HEK293 (cell line): ENCODE measurements around the gene TMPRSS6.

Experiments
- CTCF ChIA-PET: fragments of 350-600 bp; formaldehyde crosslinking; extraction: SDS; loops from one replicate; lab custom pipeline; 2021; ENCODE audit warnings: antibody characterized with exemption; lab: Yijun Ruan, JAX
- POLR2A ChIA-PET: fragments of 300-600 bp; formaldehyde crosslinking; extraction: SDS; loops from one replicate; lab custom pipeline; 2020; ENCODE audit warnings: antibody characterized with exemption, inconsistent platforms; lab: Yijun Ruan, JAX
- H3K27ac ChIP-seq: fragments of 200-500 bp; sonication (Bioruptor generic); 2 replicates; pipeline ENCODE4 v1.5.1; 2014; ENCODE audit warnings: low read depth, low read length, control low read depth, inconsistent platforms; ENCODE audit errors: extremely low read depth
- H3K36me3 ChIP-seq, 2 experiments: fragments of 200-500 bp in 1 of 2; sonication (Bioruptor generic) in 1 of 2; 1 replicate in 1 of 2; 2 replicates in 1 of 2; pipeline ENCODE4 v1.5.1; 2014 to 2017; ENCODE audit warnings: inconsistent platforms in 2 of 2, low read length in 2 of 2; ENCODE audit not compliant: control insufficient read depth in 2 of 2, insufficient read depth in 1 of 2
- H3K4me1 ChIP-seq: fragments of 200-500 bp; sonication (Bioruptor generic); 2 replicates; pipeline ENCODE4 v1.5.1; 2014; ENCODE audit warnings: mild to moderate bottlenecking, low read length, inconsistent platforms; ENCODE audit not compliant: control insufficient read depth, insufficient read depth
- H3K4me3 ChIP-seq: 2 replicates; pipeline ENCODE4 v1.5.1; 2011; ENCODE audit warnings: low read depth, mild to moderate bottlenecking, control low read depth, low read length, moderate library complexity
- H3K9me3 ChIP-seq: fragments of 200-500 bp; sonication (Bioruptor generic); 2 replicates; pipeline ENCODE4 v1.5.1; 2014; ENCODE audit warnings: low read depth, low read length, inconsistent platforms; ENCODE audit not compliant: control insufficient read depth, insufficient read depth
- BCL11A ChIP-seq: fragments of 450-650 bp; formaldehyde crosslinking; IDR thresholded peaks from 2 replicates; pipeline ENCODE4 v1.5.1; 2016; ENCODE audit warnings: low read depth, missing biosample characterization, missing genetic modification characterization
- ELK4 ChIP-seq: IDR thresholded peaks from 2 replicates; pipeline ENCODE4 v1.6.1; 2011; ENCODE audit warnings: mild to moderate bottlenecking, low read depth, low read length, borderline replicate concordance
- GLIS1 ChIP-seq: fragments of 450-650 bp; formaldehyde crosslinking; IDR thresholded peaks from 2 replicates; pipeline ENCODE4 v1.5.1; 2016; ENCODE audit warnings: missing biosample characterization, missing genetic modification characterization
- GLIS2 ChIP-seq: fragments of 450-650 bp; formaldehyde crosslinking; IDR thresholded peaks from 2 replicates; pipeline ENCODE4 v1.5.1; 2016; ENCODE audit warnings: missing biosample characterization, missing genetic modification characterization
- OSR2 ChIP-seq: fragments of 450-650 bp; formaldehyde crosslinking; IDR thresholded peaks from 2 replicates; pipeline ENCODE4 v1.5.1; 2016; ENCODE audit warnings: missing biosample characterization, missing genetic modification characterization
- SP2 ChIP-seq: fragments of 450-650 bp; formaldehyde crosslinking; IDR thresholded peaks from 2 replicates; pipeline ENCODE4 v1.5.1; 2016; ENCODE audit warnings: missing biosample characterization, missing genetic modification characterization
- ZFHX2 ChIP-seq: fragments of 450-650 bp; formaldehyde crosslinking; conservative IDR thresholded peaks from 2 replicates; pipeline ENCODE4 v1.5.1; 2016; ENCODE audit warnings: missing biosample characterization, missing genetic modification characterization
- ZNF114 ChIP-seq: fragments of 450-650 bp; formaldehyde crosslinking; IDR thresholded peaks from 2 replicates; pipeline ENCODE4 v1.5.0; 2017; ENCODE audit warnings: missing biosample characterization, missing genetic modification characterization
- ZNF157 ChIP-seq: fragments of 450-650 bp; formaldehyde crosslinking; IDR thresholded peaks from 2 replicates; pipeline ENCODE4 v1.5.1; 2016; ENCODE audit warnings: missing biosample characterization, missing genetic modification characterization
- ZNF16 ChIP-seq: fragments of 450-650 bp; formaldehyde crosslinking; IDR thresholded peaks from 2 replicates; pipeline ENCODE4 v1.5.1; 2016; ENCODE audit warnings: low read depth, missing biosample characterization, missing genetic modification characterization
- ZNF366 ChIP-seq: fragments of 450-650 bp; formaldehyde crosslinking; conservative IDR thresholded peaks from 2 replicates; pipeline ENCODE4 v1.5.1; 2016; ENCODE audit warnings: missing biosample characterization, missing genetic modification characterization
- ZNF404 ChIP-seq: fragments of 450-650 bp; formaldehyde crosslinking; IDR thresholded peaks from 2 replicates; pipeline ENCODE4 v1.5.1; 2017; ENCODE audit warnings: missing biosample characterization, missing genetic modification characterization
- ZNF501 ChIP-seq: fragments of 450-650 bp; formaldehyde crosslinking; IDR thresholded peaks from 2 replicates; pipeline ENCODE4 v1.5.1; 2016; ENCODE audit warnings: missing biosample characterization, missing genetic modification characterization
- ZNF596 ChIP-seq: fragments of 450-650 bp; IDR thresholded peaks from 2 replicates; pipeline ENCODE4 v1.5.0; 2018; ENCODE audit warnings: missing biosample characterization, mild to moderate bottlenecking, missing genetic modification characterization, moderate library complexity
- ZNF629 ChIP-seq: fragments of 450-650 bp; formaldehyde crosslinking; IDR thresholded peaks from 2 replicates; pipeline ENCODE4 v1.5.1; 2017; ENCODE audit warnings: missing biosample characterization, missing genetic modification characterization
- ZNF639 ChIP-seq: fragments of 450-650 bp; formaldehyde crosslinking; IDR thresholded peaks from 2 replicates; pipeline ENCODE4 v1.5.1; 2016; ENCODE audit warnings: missing biosample characterization, missing genetic modification characterization
- ZNF658 ChIP-seq: fragments of 450-650 bp; formaldehyde crosslinking; IDR thresholded peaks from 2 replicates; pipeline ENCODE4; 2016; ENCODE audit warnings: missing biosample characterization, missing genetic modification characterization
- ZNF701 ChIP-seq: fragments of 450-650 bp; formaldehyde crosslinking; IDR thresholded peaks from 2 replicates; pipeline ENCODE4 v1.5.1; 2016; ENCODE audit warnings: missing biosample characterization, missing genetic modification characterization
- ZNF76 ChIP-seq: fragments of 450-650 bp; formaldehyde crosslinking; IDR thresholded peaks from 2 replicates; pipeline ENCODE4; 2016; ENCODE audit warnings: low read depth, missing biosample characterization, missing genetic modification characterization, borderline replicate concordance
- ZSCAN30 ChIP-seq: fragments of 450-650 bp; IDR thresholded peaks from 2 replicates; pipeline ENCODE4 v1.5.1; 2018; ENCODE audit warnings: missing biosample characterization, mild to moderate bottlenecking, missing genetic modification characterization, moderate library complexity
- ZXDB ChIP-seq: fragments of 450-650 bp; formaldehyde crosslinking; IDR thresholded peaks from 2 replicates; pipeline ENCODE4 v1.5.1; 2016; ENCODE audit warnings: missing biosample characterization, missing genetic modification characterization
- TF ChIP-seq, protein P1 (sequence below): fragments of 450-650 bp; formaldehyde crosslinking; IDR thresholded peaks from 2 replicates; pipeline ENCODE4 v1.5.1; 2016; ENCODE audit warnings: missing biosample characterization, missing genetic modification characterization
- TF ChIP-seq, protein P2 (sequence below): fragments of 450-650 bp; formaldehyde crosslinking; IDR thresholded peaks from 2 replicates; pipeline ENCODE4 v1.5.1; 2017; ENCODE audit warnings: missing biosample characterization, missing genetic modification characterization
- TF ChIP-seq, protein P3 (sequence below): fragments of 450-650 bp; formaldehyde crosslinking; IDR thresholded peaks from 2 replicates; pipeline ENCODE4 v1.5.1; 2016; ENCODE audit warnings: missing biosample characterization, missing genetic modification characterization
- TF ChIP-seq, protein P4 (sequence below): fragments of 450-650 bp; IDR thresholded peaks from 2 replicates; pipeline ENCODE4 v1.5.1; 2018; ENCODE audit warnings: missing biosample characterization, mild to moderate bottlenecking, missing genetic modification characterization

Gene TMPRSS6

GRCh38 chr22:37146051-37146385 lies 36.5 kb upstream of the TMPRSS6 start:
- H3K4me1 ChIP-seq = peaks cover 6% of the 10 kb centered on the region; the same call in 1 of the 2 replicates
- H3K27ac ChIP-seq = no peak overlapping the region
- no peaks in the 10 kb centered on the region for H3K9me3 ChIP-seq
- POLR2A ChIA-PET = interaction anchor here (0.5 kb wide), 1 partner anchor 262 kb away, joined by 4 read pairs; no protein-coding TSS in a partner anchor
- TF ChIP-seq ZFHX2 (tag by site-specific recombination) (0 out of 2 replicates have a peak, but pooled peaks have one; percentile 15), SP2 (tag by site-specific recombination) (no peak)
- no peaks in the 10 kb centered on the region for H3K36me3 ChIP-seq
- CTCF ChIA-PET = interaction anchor here (0.6 to 1.9 kb wide), 5 partner anchors 14 to 138 kb away, joined by 3 to 9 read pairs (median 4); no protein-coding TSS in a partner anchor
- no peak overlapping the region for H3K4me3 ChIP-seq

DNA sequence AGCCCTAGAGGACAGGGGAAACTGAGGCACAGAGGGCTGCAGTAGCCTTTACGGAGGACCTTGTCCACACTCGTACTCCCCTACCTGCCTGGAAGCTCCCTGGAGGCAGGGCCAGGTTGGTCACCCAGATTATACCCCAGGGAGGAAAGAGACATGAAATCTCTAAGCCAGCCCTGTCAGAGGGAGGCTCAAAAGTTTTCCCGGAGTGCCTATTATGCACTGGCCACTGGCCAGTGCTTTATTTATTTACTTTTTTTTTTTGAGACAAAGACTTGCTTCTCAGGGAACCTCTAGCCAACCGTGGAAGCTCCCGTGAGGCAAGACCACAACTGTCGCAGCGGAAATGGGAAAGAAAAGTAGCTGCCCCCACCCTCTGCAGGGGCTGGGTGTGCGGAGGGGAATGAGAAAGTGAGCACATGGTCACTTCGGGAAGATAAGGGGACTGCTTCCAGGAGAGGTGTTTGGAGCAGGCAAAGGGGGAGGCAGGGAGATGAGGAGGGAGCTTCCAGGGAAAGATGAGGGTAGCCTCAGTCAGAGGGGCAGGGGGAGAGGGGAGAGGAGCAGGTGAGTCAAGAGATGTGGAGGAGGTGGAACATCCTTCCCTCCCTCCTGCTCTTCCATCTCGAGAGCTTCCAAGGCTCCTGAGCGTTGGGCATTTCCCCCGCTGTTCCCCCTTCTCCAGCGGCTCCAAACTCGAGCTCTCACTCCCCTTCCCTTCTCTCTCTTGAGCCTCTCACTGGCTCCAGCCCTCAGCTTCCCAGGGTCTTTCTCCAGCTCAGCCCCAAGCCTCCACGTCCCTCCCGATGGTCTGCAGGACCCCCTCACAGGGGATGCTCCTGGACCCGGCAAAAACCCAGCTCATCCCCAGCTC lies 35.9 kb upstream of the TMPRSS6 start:
- Histone ChIP-seq H3K4me3 (no peak overlapping the region), H3K36me3 (no peaks in the 10 kb centered on the region), H3K27ac (no peak overlapping the region), H3K9me3 (no peaks in the 10 kb centered on the region), H3K4me1 (peaks cover 6% of the 10 kb centered on the region; the same call in 1 of the 2 replicates)
- CTCF ChIA-PET = interaction anchor here (0.6 to 1.9 kb wide), 7 partner anchors 13 to 137 kb away, joined by 3 to 9 read pairs (median 4); no protein-coding TSS in a partner anchor
- POLR2A ChIA-PET = interaction anchor here (0.5 to 0.9 kb wide), 3 partner anchors 13 to 262 kb away, joined by 3 to 4 read pairs (median 4); no protein-coding TSS in a partner anchor
- TF ChIP-seq ZNF114 (tag by site-specific recombination) (no peak), ZNF596 (tag by site-specific recombination) (no peak), OSR2 (tag by site-specific recombination) (peak; percentile 50; the same call in 1 of the 2 replicates), ELK4 (no peak), ZNF366 (tag by site-specific recombination) (0 out of 2 replicates have a peak, but pooled peaks have one; percentile 31), ZNF16 (tag by site-specific recombination) (no peak), BCL11A (tag by site-specific recombination) (no peak), ZNF404 (tag by site-specific recombination) (no peak), ZNF639 (tag by site-specific recombination) (no peak), ZNF658 (tag by site-specific recombination) (no peak), ZNF629 (tag by site-specific recombination) (no peak), ZNF157 (tag by site-specific recombination) (no peak), ZNF76 (tag by site-specific recombination) (no peak), ZXDB (tag by site-specific recombination) (peak; percentile 17; the same call in 1 of the 2 replicates), ZNF501 (no peak), GLIS2 (tag by site-specific recombination) (no peak), ZNF701 (tag by site-specific recombination) (peak; percentile 46; the same call in 1 of the 2 replicates), ZSCAN30 (tag by site-specific recombination) (no peak), GLIS1 (tag by site-specific recombination) (peak; percentile 19; the same call in 1 of the 2 replicates)
- TF ChIP-seq, protein P1, sequence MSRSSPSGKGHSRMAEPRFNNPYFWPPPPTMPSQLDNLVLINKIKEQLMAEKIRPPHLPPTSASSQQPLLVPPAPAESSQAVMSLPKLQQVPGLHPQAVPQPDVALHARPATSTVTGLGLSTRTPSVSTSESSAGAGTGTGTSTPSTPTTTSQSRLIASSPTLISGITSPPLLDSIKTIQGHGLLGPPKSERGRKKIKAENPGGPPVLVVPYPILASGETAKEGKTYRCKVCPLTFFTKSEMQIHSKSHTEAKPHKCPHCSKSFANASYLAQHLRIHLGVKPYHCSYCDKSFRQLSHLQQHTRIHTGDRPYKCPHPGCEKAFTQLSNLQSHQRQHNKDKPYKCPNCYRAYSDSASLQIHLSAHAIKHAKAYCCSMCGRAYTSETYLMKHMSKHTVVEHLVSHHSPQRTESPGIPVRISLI (tag by site-specific recombination) = no peak
- TF ChIP-seq, protein P2, sequence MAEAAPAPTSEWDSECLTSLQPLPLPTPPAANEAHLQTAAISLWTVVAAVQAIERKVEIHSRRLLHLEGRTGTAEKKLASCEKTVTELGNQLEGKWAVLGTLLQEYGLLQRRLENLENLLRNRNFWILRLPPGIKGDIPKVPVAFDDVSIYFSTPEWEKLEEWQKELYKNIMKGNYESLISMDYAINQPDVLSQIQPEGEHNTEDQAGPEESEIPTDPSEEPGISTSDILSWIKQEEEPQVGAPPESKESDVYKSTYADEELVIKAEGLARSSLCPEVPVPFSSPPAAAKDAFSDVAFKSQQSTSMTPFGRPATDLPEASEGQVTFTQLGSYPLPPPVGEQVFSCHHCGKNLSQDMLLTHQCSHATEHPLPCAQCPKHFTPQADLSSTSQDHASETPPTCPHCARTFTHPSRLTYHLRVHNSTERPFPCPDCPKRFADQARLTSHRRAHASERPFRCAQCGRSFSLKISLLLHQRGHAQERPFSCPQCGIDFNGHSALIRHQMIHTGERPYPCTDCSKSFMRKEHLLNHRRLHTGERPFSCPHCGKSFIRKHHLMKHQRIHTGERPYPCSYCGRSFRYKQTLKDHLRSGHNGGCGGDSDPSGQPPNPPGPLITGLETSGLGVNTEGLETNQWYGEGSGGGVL (tag by site-specific recombination) = peak; percentile 98
- TF ChIP-seq, protein P3, sequence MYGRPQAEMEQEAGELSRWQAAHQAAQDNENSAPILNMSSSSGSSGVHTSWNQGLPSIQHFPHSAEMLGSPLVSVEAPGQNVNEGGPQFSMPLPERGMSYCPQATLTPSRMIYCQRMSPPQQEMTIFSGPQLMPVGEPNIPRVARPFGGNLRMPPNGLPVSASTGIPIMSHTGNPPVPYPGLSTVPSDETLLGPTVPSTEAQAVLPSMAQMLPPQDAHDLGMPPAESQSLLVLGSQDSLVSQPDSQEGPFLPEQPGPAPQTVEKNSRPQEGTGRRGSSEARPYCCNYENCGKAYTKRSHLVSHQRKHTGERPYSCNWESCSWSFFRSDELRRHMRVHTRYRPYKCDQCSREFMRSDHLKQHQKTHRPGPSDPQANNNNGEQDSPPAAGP = no peak
- TF ChIP-seq, protein P4, sequence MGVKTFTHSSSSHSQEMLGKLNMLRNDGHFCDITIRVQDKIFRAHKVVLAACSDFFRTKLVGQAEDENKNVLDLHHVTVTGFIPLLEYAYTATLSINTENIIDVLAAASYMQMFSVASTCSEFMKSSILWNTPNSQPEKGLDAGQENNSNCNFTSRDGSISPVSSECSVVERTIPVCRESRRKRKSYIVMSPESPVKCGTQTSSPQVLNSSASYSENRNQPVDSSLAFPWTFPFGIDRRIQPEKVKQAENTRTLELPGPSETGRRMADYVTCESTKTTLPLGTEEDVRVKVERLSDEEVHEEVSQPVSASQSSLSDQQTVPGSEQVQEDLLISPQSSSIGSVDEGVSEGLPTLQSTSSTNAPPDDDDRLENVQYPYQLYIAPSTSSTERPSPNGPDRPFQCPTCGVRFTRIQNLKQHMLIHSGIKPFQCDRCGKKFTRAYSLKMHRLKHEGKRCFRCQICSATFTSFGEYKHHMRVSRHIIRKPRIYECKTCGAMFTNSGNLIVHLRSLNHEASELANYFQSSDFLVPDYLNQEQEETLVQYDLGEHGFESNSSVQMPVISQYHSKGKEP (tag by site-specific recombination) = no peak
